GM06990 (cell line): ENCODE results near the gene ETV1.

ENCODE experiments used
- DNase-seq: peaks from one replicate; pipeline ENCODE4 v3.0.0-alpha.2; 2011; ENCODE audit not compliant: insufficient read length; ENCODE audit errors: extremely low read depth
- H3K27me3 ChIP-seq: replicated peaks from 2 replicates; pipeline ENCODE4 v1.6.0; 2011; ENCODE audit warnings: low read length; ENCODE audit not compliant: control insufficient read depth, insufficient read depth
- H3K36me3 ChIP-seq: 2 replicates; pipeline ENCODE4 v1.5.1; 2011; ENCODE audit warnings: low read length; ENCODE audit not compliant: control insufficient read depth, insufficient read depth
- H3K4me3 ChIP-seq: replicated peaks from 2 replicates; pipeline ENCODE4 v1.5.1; 2011; ENCODE audit warnings: low read depth, mild to moderate bottlenecking, control low read depth, low read length
- CTCF ChIP-seq: IDR thresholded peaks from 2 replicates; pipeline ENCODE4 v1.5.1; 2011; ENCODE audit warnings: low read length, control low read depth, mild to moderate bottlenecking, inconsistent platforms; ENCODE audit not compliant: insufficient read depth, poor library complexity, severe bottlenecking

The ETV1 gene

GRCh38 chr7:13981070-13981469 is 8.4 kb downstream of the ETV1 start:
- DNase-seq: no peak
- Histone ChIP-seq H3K36me3 (no peaks in the 10 kb centered on the region), H3K4me3 (no peak overlapping the region), H3K27me3 (no peaks in the 10 kb centered on the region)
- TF ChIP-seq CTCF: no peak

GRCh38 chr7:13980474-13980873 is 9.0 kb downstream of the ETV1 start:
- no peak for TF ChIP-seq CTCF
- no peaks in the 10 kb centered on the region for H3K27me3 ChIP-seq
- no peak for DNase-seq
- H3K36me3 ChIP-seq: no peaks in the 10 kb centered on the region
- H3K4me3 ChIP-seq: no peak overlapping the region

GRCh38 chr7:13979671-13980435 is 9.6 kb downstream of the ETV1 start:
- TF ChIP-seq CTCF: no peak
- Histone ChIP-seq H3K4me3 (no peak overlapping the region), H3K27me3 (no peaks in the 10 kb centered on the region), H3K36me3 (no peaks in the 10 kb centered on the region)
- no peak for DNase-seq

GRCh38 chr7:13976594-13976993 is 12.9 kb downstream of the ETV1 start:
- H3K4me3 ChIP-seq: no peak overlapping the region
- no peak for DNase-seq
- no peak for TF ChIP-seq CTCF
- no peaks in the 10 kb centered on the region for H3K36me3 ChIP-seq
- no peaks in the 10 kb centered on the region for H3K27me3 ChIP-seq

- Histone ChIP-seq H3K36me3 (no peaks in the 10 kb centered on the region), H3K27me3 (no peaks in the 10 kb centered on the region), H3K4me3 (no peak overlapping the region)
- no peak for TF ChIP-seq CTCF
- DNase-seq: no peak
Observed at GRCh38 chr7:13965077-13965476, 24.4 kb downstream of the ETV1 start.

GRCh38 chr7:13963925-13964324 is 25.5 kb downstream of the ETV1 start:
- Histone ChIP-seq H3K27me3 (no peaks in the 10 kb centered on the region), H3K4me3 (no peak overlapping the region), H3K36me3 (no peaks in the 10 kb centered on the region)
- DNase-seq: no peak
- TF ChIP-seq CTCF: no peak
